ENCODE data around the gene CEP131. TPM values are rescaled to one million over a fixed set of nuclear protein-coding genes. Genes with fewer than 3 reads are reported as not detected.
A peak's percentile ranks its signal among the peaks of the same experiment; 100 is the strongest.

Gene CEP131
- total and polyA plus RNA-seq, 2 of the 8 experiments (the other 6 are each of a cell fraction or from before 2014, with no cell fraction given) = 5.9 to 23.2 TPM

DNA sequence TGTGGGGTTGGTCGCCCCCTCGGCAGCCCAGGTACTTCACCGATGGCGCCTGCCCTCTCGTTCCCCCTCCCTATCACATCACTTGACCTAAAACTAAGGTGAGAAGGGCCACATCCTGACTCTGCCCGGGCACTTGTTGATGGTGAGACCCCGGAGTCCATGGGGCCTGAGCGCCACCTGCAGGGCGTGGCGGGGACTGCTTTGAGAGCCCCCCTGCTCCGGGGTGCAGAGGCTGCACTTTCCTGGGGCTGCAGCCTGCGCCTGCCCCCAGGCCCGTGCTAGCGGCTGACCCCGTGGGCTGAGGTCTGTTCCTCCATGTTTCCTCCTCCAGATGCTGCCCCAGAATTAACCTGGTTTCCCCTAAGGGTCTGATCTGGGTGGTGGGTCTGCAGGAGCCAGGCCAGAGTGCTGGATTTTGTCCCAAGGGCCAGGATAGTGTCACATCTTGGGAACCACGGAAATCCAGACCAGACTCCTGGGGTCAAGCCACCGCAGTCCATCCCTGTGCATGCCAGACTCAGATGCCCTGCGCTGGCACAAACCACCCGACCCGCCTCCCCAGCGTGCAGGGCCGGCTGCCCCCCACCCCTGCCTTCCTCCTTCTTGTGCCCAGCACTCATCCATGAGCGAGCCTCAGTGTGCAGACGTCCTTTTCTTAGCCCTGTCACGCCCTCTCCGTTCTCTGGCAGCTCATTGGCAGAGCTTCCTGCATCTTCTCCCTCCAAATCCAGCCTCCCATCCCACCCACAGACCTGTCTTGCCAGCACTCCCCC, 19.1 kb upstream of the CEP131 start (continued):
- TF ChIP-seq RAD21 (IDR thresholded peaks at IDR 0.05 in 1 of 2, conservative IDR thresholded peaks at IDR 0.05 in 1 of 2; ENCODE audit: low read depth in 2 of 2, low read length in 2 of 2) = peak; percentile 90 to 94
- 0 out of 2 replicates have a peak, but pooled peaks have one; percentile 39 for TF ChIP-seq MAX (IDR thresholded peaks at IDR 0.05)
- TF ChIP-seq TAF1 (IDR thresholded peaks at IDR 0.05; ENCODE audit: low read depth, low read length) = 0 out of 2 replicates have a peak, but pooled peaks have one; percentile 39
- TF ChIP-seq NANOG (IDR thresholded peaks at IDR 0.05; ENCODE audit: insufficient read depth, low read depth, low read length, poor library complexity, severe bottlenecking) = peak; percentile 39

Data from H1 (cell line).